SH-SY5Y (cell line): ENCODE results near the gene TMEM167B.

ENCODE experiments used
- GATA2 ChIP-seq: IDR thresholded peaks from 2 replicates; pipeline ENCODE4 v1.6.1; 2011; ENCODE audit warnings: mild to moderate bottlenecking, low read depth, low read length
- GATA3 ChIP-seq: IDR thresholded peaks from 2 replicates; pipeline ENCODE4 v1.6.1; 2011; ENCODE audit warnings: low read depth, mild to moderate bottlenecking, low read length, moderate library complexity

DNA sequence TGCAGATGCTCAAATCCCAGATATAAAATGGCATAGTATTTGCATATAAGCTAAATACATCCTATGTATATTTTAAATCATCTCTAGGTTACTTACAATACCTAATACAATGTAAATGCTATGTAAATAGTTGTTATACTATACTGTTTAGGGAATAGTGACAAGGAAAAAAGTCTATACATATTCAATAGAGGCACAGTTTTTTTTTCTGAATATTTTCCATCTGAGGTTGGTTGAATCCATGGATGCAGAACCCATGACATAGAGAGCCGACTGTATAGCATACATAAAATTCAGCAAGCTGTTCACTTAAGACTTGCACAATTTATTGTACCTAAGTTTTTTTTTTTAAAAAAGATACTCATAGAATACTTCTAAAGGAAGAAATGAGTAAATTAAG lies 21.3 kb upstream of the TMEM167B start:
- TF ChIP-seq GATA2 (no peak), GATA3 (no peak)
